GM12878 (cell line): ENCODE results near the gene ZNF282. TPM values are rescaled to one million over a fixed set of nuclear protein-coding genes. Genes with fewer than 3 reads are reported as not detected.

Experiments
- E2F8 ChIP-seq: fragments of 450-650 bp; IDR thresholded peaks from 2 replicates; pipeline ENCODE4 v1.6.1; 2018; ENCODE audit warnings: mild to moderate bottlenecking, low read depth, moderate library complexity; ENCODE audit not compliant: partially characterized antibody
- GABPA ChIP-seq: IDR thresholded peaks from 2 replicates; pipeline ENCODE4 v1.6.1; 2014; ENCODE audit warnings: antibody characterized with exemption, low read depth, mild to moderate bottlenecking, inconsistent platforms
- HCFC1 ChIP-seq: fragments of 150-350 bp; IDR thresholded peaks from 2 replicates; pipeline ENCODE4 v1.6.1; 2014; ENCODE audit warnings: low read length
- JUNB ChIP-seq: IDR thresholded peaks from 2 replicates; pipeline ENCODE4 v1.6.1; 2016; ENCODE audit warnings: antibody characterized with exemption, mild to moderate bottlenecking
- LARP7 ChIP-seq: fragments of 450-650 bp; IDR thresholded peaks from 2 replicates; pipeline ENCODE4 v1.6.1; 2017; ENCODE audit warnings: mild to moderate bottlenecking
- MLLT1 ChIP-seq: fragments of 450-650 bp; IDR thresholded peaks from 2 replicates; pipeline ENCODE4 v1.6.1; 2016; ENCODE audit warnings: mild to moderate bottlenecking
- MXI1 ChIP-seq: fragments of 150-350 bp; IDR thresholded peaks from 2 replicates; pipeline ENCODE4 v1.6.1; 2011; ENCODE audit warnings: low read depth, mild to moderate bottlenecking, inconsistent platforms, low read length, improper control_type of control experiment
- NFXL1 ChIP-seq: fragments of 450-650 bp; IDR thresholded peaks from 2 replicates; pipeline ENCODE4 v1.6.1; 2017; ENCODE audit warnings: antibody characterized with exemption, mild to moderate bottlenecking, borderline replicate concordance
- NR2F1 ChIP-seq: fragments of 450-650 bp; conservative IDR thresholded peaks from 2 replicates; pipeline ENCODE4 v1.6.1; 2017; ENCODE audit warnings: mild to moderate bottlenecking
- NRF1 ChIP-seq: conservative IDR thresholded peaks from 2 replicates; pipeline ENCODE4 v1.6.1; 2011; ENCODE audit warnings: mild to moderate bottlenecking, low read depth, low read length, improper control_type of control experiment
- PML ChIP-seq: IDR thresholded peaks from 2 replicates; pipeline ENCODE4 v1.6.1; 2012; ENCODE audit warnings: low read length, inconsistent platforms
- RCOR1 ChIP-seq: conservative IDR thresholded peaks from 2 replicates; pipeline ENCODE4 v1.6.1; 2012; ENCODE audit warnings: low read depth, low read length, improper control_type of control experiment
- STAT3 ChIP-seq: IDR thresholded peaks from 2 replicates; pipeline ENCODE4 v1.6.1; 2011; ENCODE audit warnings: low read depth, low read length, improper control_type of control experiment
- ZNF384 ChIP-seq: IDR thresholded peaks from 2 replicates; pipeline ENCODE4 v1.6.1; 2012; ENCODE audit warnings: low read depth, mild to moderate bottlenecking, low read length, improper control_type of control experiment, borderline replicate concordance
- ZNF622 ChIP-seq: fragments of 450-650 bp; IDR thresholded peaks from 2 replicates; pipeline ENCODE4 v1.6.1; 2017; ENCODE audit warnings: mild to moderate bottlenecking, inconsistent platforms
- ZSCAN29 ChIP-seq: fragments of 450-650 bp; IDR thresholded peaks from 2 replicates; pipeline ENCODE4 v1.6.1; 2017; ENCODE audit warnings: mild to moderate bottlenecking, moderate library complexity
- polyA plus RNA-seq, 11 experiments: library from polyadenylated mRNA; depleted of rRNA in 4 of 11; unstranded in 6 of 11; stranded (reverse) in 5 of 11; fragments of >200 nt; fragmentation: Nextera tagmentation in 4 of 11; fragmentation: Illumina TruSeq in 1 of 11; extraction: Ambion mirVana in 4 of 11; extraction: Trizol in 1 of 11; gene quantifications; 1 replicate in 1 of 11; 2 replicates in 10 of 11; pipeline versions ENCODE4 v1.2.1 to v1.2.3, GENCODE V29; 2011 to 2016; ENCODE audit warnings: inconsistent platforms in 2 of 11, missing spikeins in 2 of 11, low read depth in 1 of 11
- total RNA-seq, 4 experiments: library from RNA; depleted of rRNA in 3 of 4; stranded (reverse); fragments of >200 nt in 3 of 4; fragmentation: Illumina TruSeq in 1 of 4; extraction: Trizol in 1 of 4; gene quantifications; 2 replicates each; pipeline versions ENCODE4 v1.2.1 to v1.2.3, GENCODE V29; 2013 to 2021
- TF ChIP-seq, protein P1 (sequence below): IDR thresholded peaks from 2 replicates; pipeline ENCODE4 v1.6.1; 2012; ENCODE audit warnings: improper control_type of control experiment, low read depth, low read length; ENCODE audit not compliant: insufficient replicate concordance

Gene ZNF282
- total and polyA plus RNA-seq, 10 of the 15 experiments (the other 5 are each of a cell fraction or from before 2014, with no cell fraction given): 0.35 to 28.4 (median 8.1) TPM

- TF ChIP-seq PML (no peak), NFXL1 (no peak), LARP7 (peak; percentile 33; the same call in 1 of the 2 replicates), RCOR1 (no peak), MLLT1 (no peak), GABPA (no peak), ZSCAN29 (no peak), NRF1 (no peak), JUNB (no peak), HCFC1 (no peak), MXI1 (peak; percentile 49; the same call in 1 of the 2 replicates), NR2F1 (no peak), ZNF384 (no peak), ZNF622 (no peak), STAT3 (no peak), E2F8 (no peak)
- TF ChIP-seq, protein P1, sequence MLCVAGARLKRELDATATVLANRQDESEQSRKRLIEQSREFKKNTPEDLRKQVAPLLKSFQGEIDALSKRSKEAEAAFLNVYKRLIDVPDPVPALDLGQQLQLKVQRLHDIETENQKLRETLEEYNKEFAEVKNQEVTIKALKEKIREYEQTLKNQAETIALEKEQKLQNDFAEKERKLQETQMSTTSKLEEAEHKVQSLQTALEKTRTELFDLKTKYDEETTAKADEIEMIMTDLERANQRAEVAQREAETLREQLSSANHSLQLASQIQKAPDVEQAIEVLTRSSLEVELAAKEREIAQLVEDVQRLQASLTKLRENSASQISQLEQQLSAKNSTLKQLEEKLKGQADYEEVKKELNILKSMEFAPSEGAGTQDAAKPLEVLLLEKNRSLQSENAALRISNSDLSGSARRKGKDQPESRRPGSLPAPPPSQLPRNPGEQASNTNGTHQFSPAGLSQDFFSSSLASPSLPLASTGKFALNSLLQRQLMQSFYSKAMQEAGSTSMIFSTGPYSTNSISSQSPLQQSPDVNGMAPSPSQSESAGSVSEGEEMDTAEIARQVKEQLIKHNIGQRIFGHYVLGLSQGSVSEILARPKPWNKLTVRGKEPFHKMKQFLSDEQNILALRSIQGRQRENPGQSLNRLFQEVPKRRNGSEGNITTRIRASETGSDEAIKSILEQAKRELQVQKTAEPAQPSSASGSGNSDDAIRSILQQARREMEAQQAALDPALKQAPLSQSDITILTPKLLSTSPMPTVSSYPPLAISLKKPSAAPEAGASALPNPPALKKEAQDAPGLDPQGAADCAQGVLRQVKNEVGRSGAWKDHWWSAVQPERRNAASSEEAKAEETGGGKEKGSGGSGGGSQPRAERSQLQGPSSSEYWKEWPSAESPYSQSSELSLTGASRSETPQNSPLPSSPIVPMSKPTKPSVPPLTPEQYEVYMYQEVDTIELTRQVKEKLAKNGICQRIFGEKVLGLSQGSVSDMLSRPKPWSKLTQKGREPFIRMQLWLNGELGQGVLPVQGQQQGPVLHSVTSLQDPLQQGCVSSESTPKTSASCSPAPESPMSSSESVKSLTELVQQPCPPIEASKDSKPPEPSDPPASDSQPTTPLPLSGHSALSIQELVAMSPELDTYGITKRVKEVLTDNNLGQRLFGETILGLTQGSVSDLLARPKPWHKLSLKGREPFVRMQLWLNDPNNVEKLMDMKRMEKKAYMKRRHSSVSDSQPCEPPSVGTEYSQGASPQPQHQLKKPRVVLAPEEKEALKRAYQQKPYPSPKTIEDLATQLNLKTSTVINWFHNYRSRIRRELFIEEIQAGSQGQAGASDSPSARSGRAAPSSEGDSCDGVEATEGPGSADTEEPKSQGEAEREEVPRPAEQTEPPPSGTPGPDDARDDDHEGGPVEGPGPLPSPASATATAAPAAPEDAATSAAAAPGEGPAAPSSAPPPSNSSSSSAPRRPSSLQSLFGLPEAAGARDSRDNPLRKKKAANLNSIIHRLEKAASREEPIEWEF: no peak
These were observed 47.3 kb upstream of the ZNF282 start (continued) for GRCh38 chr7:149147752-149148653.
